ENCODE results near the gene RHBDL1.

Gene RHBDL1

GRCh38 chr16:721765-722540, 46.5 kb downstream of the RHBDL1 start:
- DNase-seq = no peak

GRCh38 chr16:722835-723633, 47.6 kb downstream of the RHBDL1 start:
- DNase-seq = no peak

- no peak for DNase-seq
Observed at GRCh38 chr16:723695-724094, 48.2 kb downstream of the RHBDL1 start.

GRCh38 chr16:724188-725040, 48.9 kb downstream of the RHBDL1 start:
- no peak for DNase-seq

- DNase-seq = no peak
Observed at GRCh38 chr16:725041-725376, 49.5 kb downstream of the RHBDL1 start.

- DNase-seq = no peak
Observed at GRCh38 chr16:725463-726187, 50.2 kb downstream of the RHBDL1 start.

GRCh38 chr16:726188-726437, 50.6 kb downstream of the RHBDL1 start:
- DNase-seq = no peak

GRCh38 chr16:726438-727290, 51.2 kb downstream of the RHBDL1 start, which contains the start of the genes CCDC78 and HAGHL:
CCDC78 (minus strand) TSS chr16:726443; CDS start chr16:726367, 76 bp downstream.
HAGHL (plus strand) TSS chr16:727106; CDS start chr16:727510, 404 bp downstream.
- DNase-seq = no peak

GRCh38 chr16:727291-727977, 52.0 kb downstream of the RHBDL1 start:
- DNase-seq = no peak
